Neural cell (in vitro differentiated cells): ENCODE measurements around the gene USP31. TPM values are rescaled to one million over a fixed set of nuclear protein-coding genes. Genes with fewer than 3 reads are reported as not detected.
A peak's percentile ranks its signal among the peaks of the same experiment; 100 is the strongest.

Source experiments
- H2AFZ ChIP-seq: fragments of 200-600, 300-800 bp; sonication (generic), shearing (Covaris generic); 2 replicates; pipeline ENCODE4 v1.6.0; 2014; ENCODE audit warnings: low read depth, mild to moderate bottlenecking, antibody characterized with exemption, low read length, moderate library complexity
- H3F3A ChIP-seq: fragments of 200-600 bp; shearing (Covaris generic); 2 replicates; pipeline ENCODE4 v1.6.1; 2016; ENCODE audit warnings: mild to moderate bottlenecking, moderate library complexity, mixed read lengths, antibody characterized with exemption, low read length; ENCODE audit not compliant: insufficient read depth, poor library complexity, severe bottlenecking
- H3K27ac ChIP-seq: fragments of 200-600, 300-800 bp; sonication (generic), shearing (Covaris generic); 2 replicates; pipeline ENCODE4 v1.5.1; 2014; ENCODE audit warnings: mild to moderate bottlenecking, low read length, moderate library complexity
- H3K27me3 ChIP-seq: fragments of 300-800, 200-600 bp; sonication (generic), shearing (Covaris generic); 2 replicates; pipeline ENCODE4 v1.6.0; 2014; ENCODE audit warnings: mild to moderate bottlenecking, low read depth, low read length, moderate library complexity; ENCODE audit not compliant: insufficient read depth
- H3K36me3 ChIP-seq: fragments of 300-800, 200-600 bp; sonication (generic), shearing (Covaris generic); 2 replicates; pipeline ENCODE4 v1.5.1; 2014; ENCODE audit warnings: mild to moderate bottlenecking, antibody characterized with exemption, low read length, moderate library complexity; ENCODE audit not compliant: insufficient read depth
- H3K4me2 ChIP-seq: fragments of 300-800, 200-600 bp; sonication (generic), shearing (Covaris generic); 2 replicates; pipeline ENCODE4 v1.6.0; 2014; ENCODE audit warnings: mild to moderate bottlenecking, low read length
- H3K4me3 ChIP-seq: fragments of 300-800, 200-600 bp; sonication (generic), shearing (Covaris generic); 2 replicates; pipeline ENCODE4 v1.5.1; 2014; ENCODE audit warnings: mild to moderate bottlenecking, low read length, moderate library complexity
- H3K79me2 ChIP-seq: fragments of 200-600 bp; shearing (Covaris generic); replicated peaks from 2 replicates; pipeline ENCODE4 v1.6.0; 2014; ENCODE audit warnings: mild to moderate bottlenecking, low read length, moderate library complexity; ENCODE audit not compliant: insufficient read depth
- H3K9ac ChIP-seq: fragments of 300-800, 200-600 bp; sonication (generic), shearing (Covaris generic); 2 replicates; pipeline ENCODE4 v1.6.1; 2016; ENCODE audit warnings: mild to moderate bottlenecking, low read length, mixed read lengths
- H3K9me2 ChIP-seq: fragments of 200-600 bp; shearing (Covaris generic); 2 replicates; pipeline ENCODE4 v1.6.1; 2016; ENCODE audit warnings: mild to moderate bottlenecking, low read length, mixed read lengths; ENCODE audit not compliant: insufficient read depth
- H3K9me3 ChIP-seq: fragments of 200-600, 300-800 bp; sonication (generic), shearing (Covaris generic); 2 replicates; pipeline ENCODE4 v1.6.1; 2016; ENCODE audit warnings: mild to moderate bottlenecking, mixed run types, low read length, moderate library complexity, mixed read lengths
- H4K20me1 ChIP-seq: fragments of 200-600 bp; shearing (Covaris generic); 2 replicates; pipeline ENCODE4 v1.6.1; 2016; ENCODE audit warnings: mild to moderate bottlenecking, mixed run types; ENCODE audit not compliant: insufficient read depth
- EP300 ChIP-seq: fragments of 450-650 bp; conservative IDR thresholded peaks from 2 replicates; pipeline ENCODE4 v1.6.1; 2014; ENCODE audit warnings: antibody characterized with exemption, mild to moderate bottlenecking, moderate library complexity; ENCODE audit not compliant: poor library complexity, severe bottlenecking
- EZH2 ChIP-seq: fragments of 200-600, 300-800 bp; shearing (Covaris generic), sonication (generic); IDR thresholded peaks from 2 replicates; pipeline ENCODE4 v1.6.1; 2014; ENCODE audit warnings: antibody characterized with exemption, low read length, borderline replicate concordance, mild to moderate bottlenecking; ENCODE audit not compliant: insufficient read depth, poor library complexity, severe bottlenecking
- MXI1 ChIP-seq: fragments of 450-650 bp; conservative IDR thresholded peaks from 2 replicates; pipeline ENCODE4 v1.6.1; 2014; ENCODE audit warnings: antibody characterized with exemption, mild to moderate bottlenecking; ENCODE audit not compliant: poor library complexity, severe bottlenecking
- POLR2AphosphoS5 ChIP-seq: IDR thresholded peaks from 2 replicates; pipeline ENCODE4 v1.6.1; 2012
- RAD21 ChIP-seq: fragments of 450-650 bp; conservative IDR thresholded peaks from 2 replicates; pipeline ENCODE4 v1.6.1; 2014; ENCODE audit warnings: antibody characterized with exemption, mild to moderate bottlenecking, moderate library complexity
- REST ChIP-seq: IDR thresholded peaks from 2 replicates; pipeline ENCODE4 v1.6.1; 2012; ENCODE audit warnings: borderline replicate concordance
- SMC3 ChIP-seq: fragments of 450-650 bp; conservative IDR thresholded peaks from 2 replicates; pipeline ENCODE4 v1.6.1; 2014; ENCODE audit warnings: antibody characterized with exemption, mild to moderate bottlenecking, moderate library complexity; ENCODE audit not compliant: poor library complexity
- TAF1 ChIP-seq: IDR thresholded peaks from 2 replicates; pipeline ENCODE4 v1.6.1; 2012; ENCODE audit warnings: low read depth
- polyA plus RNA-seq: library from polyadenylated mRNA; depleted of rRNA; stranded (reverse); fragments of >200 nt; gene quantifications from 2 replicates; pipeline ENCODE4 v1.2.3, GENCODE V29; 2014
- TF ChIP-seq, protein P1 (sequence below): fragments of 450-650 bp; IDR thresholded peaks from 2 replicates; pipeline ENCODE4 v1.5.1; 2014; ENCODE audit warnings: antibody characterized with exemption, mild to moderate bottlenecking, moderate library complexity; ENCODE audit not compliant: poor library complexity, severe bottlenecking

USP31 gene
- polyA plus RNA-seq, 1 donor from 2014 or later = 5.8 TPM

GRCh38 chr16:23183543-23183862 is 34.3 kb upstream of the USP31 start:
- Histone ChIP-seq H3K27me3 (peaks cover 49% of the 10 kb centered on the region), H3K9ac (no peak overlapping the region), H3K4me2 (no peak overlapping the region), H3K27ac (no peak overlapping the region), H2AFZ (no peak overlapping the region), H3K9me3 (no peaks in the 10 kb centered on the region), H3K79me2 (no peaks in the 10 kb centered on the region), H3K36me3 (no peaks in the 10 kb centered on the region), H3K9me2 (no peaks in the 10 kb centered on the region), H3F3A (no peaks in the 10 kb centered on the region), H4K20me1 (no peaks in the 10 kb centered on the region), H3K4me3 (peak overlapping the region; percentile 75)
- TF ChIP-seq REST = no peak
- TF ChIP-seq MXI1 = no peak
- no peak for TF ChIP-seq TAF1
- TF ChIP-seq SMC3 = no peak
- TF ChIP-seq EZH2 = no peak
- no peak for TF ChIP-seq RAD21

GRCh38 chr16:23182679-23183542 is 33.7 kb upstream of the USP31 start, which contains the start of gene SCNN1G:
Gene SCNN1G, plus strand, starts transcription at chr16:23182745. Its CDS starts 3,527 bp downstream, at chr16:23186272.
- Histone ChIP-seq H3F3A (no peaks in the 10 kb centered on the region), H4K20me1 (no peaks in the 10 kb centered on the region), H3K27ac (no peak within 1 kb of the TSS), H3K4me2 (peak within 1 kb of the TSS; percentile 35), H3K27me3 (peaks cover 49% of the 10 kb centered on the region), H3K9me2 (no peaks in the 10 kb centered on the region), H3K4me3 (peak within 1 kb of the TSS; percentile 75), H3K79me2 (no peaks in the 10 kb centered on the region), H3K36me3 (no peaks in the 10 kb centered on the region), H3K9ac (no peak within 1 kb of the TSS), H2AFZ (no peak within 1 kb of the TSS), H3K9me3 (no peaks in the 10 kb centered on the region)
- TF ChIP-seq RAD21 = no peak
- TF ChIP-seq SMC3 = no peak
- no peak for TF ChIP-seq TAF1
- no peak for TF ChIP-seq REST
- no peak for TF ChIP-seq EZH2
- no peak for TF ChIP-seq POLR2AphosphoS5
- TF ChIP-seq EP300 = no peak
- TF ChIP-seq MXI1 = no peak
- TF ChIP-seq, protein P1, sequence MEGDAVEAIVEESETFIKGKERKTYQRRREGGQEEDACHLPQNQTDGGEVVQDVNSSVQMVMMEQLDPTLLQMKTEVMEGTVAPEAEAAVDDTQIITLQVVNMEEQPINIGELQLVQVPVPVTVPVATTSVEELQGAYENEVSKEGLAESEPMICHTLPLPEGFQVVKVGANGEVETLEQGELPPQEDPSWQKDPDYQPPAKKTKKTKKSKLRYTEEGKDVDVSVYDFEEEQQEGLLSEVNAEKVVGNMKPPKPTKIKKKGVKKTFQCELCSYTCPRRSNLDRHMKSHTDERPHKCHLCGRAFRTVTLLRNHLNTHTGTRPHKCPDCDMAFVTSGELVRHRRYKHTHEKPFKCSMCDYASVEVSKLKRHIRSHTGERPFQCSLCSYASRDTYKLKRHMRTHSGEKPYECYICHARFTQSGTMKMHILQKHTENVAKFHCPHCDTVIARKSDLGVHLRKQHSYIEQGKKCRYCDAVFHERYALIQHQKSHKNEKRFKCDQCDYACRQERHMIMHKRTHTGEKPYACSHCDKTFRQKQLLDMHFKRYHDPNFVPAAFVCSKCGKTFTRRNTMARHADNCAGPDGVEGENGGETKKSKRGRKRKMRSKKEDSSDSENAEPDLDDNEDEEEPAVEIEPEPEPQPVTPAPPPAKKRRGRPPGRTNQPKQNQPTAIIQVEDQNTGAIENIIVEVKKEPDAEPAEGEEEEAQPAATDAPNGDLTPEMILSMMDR = no peak
